ENCODE data around the gene NFKBIE. TPM values are rescaled to one million over a fixed set of nuclear protein-coding genes. Genes with fewer than 3 reads are reported as not detected.

NFKBIE gene
- total and polyA plus RNA-seq, 2 of the 13 experiments (the other 11 are each of a cell fraction or from before 2014, with no cell fraction given): 6.7 to 14.5 TPM

DNA sequence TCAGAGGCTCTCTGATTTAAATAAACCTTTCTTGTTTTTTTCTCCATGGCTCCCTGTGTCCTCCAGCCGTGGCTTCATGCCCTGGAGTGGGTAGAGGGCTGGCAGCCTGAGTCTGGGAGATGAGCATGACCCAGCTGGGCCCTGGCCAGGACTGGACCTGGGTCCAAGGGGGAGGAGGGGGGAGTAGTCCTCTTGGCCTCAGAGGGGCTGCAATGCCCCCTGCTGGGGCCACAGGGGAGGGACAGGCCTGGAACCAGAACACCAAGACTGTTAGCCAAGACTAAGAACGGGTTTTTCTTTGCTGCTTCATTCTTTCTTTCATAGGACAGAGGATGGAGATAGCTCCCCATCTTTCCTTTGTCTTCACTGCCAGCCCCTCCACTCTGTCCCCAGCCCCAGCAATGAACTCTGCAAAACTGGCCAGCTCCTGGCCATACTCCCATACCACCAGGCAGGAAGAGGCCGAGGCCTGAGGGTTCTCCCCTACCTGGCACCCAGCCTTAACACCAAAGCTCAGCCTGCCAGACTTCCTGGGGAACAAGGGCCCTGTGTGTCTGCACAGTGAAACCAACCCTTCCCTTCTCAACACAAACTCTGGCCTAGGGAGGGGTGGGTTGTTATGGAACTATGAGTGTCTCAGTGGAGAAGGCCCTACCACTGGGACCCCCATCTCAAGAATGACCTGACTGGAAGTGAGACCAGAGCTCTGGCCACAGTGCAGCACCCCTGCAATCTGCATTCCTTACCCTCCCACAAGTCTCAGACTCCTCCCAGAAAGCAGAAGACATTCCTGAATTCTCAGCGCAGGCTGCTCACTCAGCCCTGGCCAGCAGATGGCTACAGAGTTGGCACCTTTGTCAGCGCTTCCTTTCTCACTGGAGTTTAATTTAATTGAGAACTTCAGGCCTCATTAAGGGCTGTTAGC, 31.0 kb downstream of the NFKBIE start (continued):
- TF ChIP-seq, protein P1, sequence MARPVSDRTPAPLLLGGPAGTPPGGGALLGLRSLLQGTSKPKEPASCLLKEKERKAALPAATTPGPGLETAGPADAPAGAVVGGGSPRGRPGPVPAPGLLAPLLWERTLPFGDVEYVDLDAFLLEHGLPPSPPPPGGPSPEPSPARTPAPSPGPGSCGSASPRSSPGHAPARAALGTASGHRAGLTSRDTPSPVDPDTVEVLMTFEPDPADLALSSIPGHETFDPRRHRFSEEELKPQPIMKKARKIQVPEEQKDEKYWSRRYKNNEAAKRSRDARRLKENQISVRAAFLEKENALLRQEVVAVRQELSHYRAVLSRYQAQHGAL (CRISPR knock-in tag; IDR thresholded peaks at IDR 0.05; ENCODE audit: not compliant biosample characterization): no peak
- TF ChIP-seq ZFP62 (CRISPR knock-in tag; IDR thresholded peaks at IDR 0.05): no peak
- TF ChIP-seq EHMT2 (IDR thresholded peaks at IDR 0.05; ENCODE audit: borderline replicate concordance, low read depth, low read length): no peak
- TF ChIP-seq MTA1 (CRISPR knock-in tag; IDR thresholded peaks at IDR 0.05; ENCODE audit: borderline replicate concordance): 0 out of 2 replicates have a peak, but pooled peaks have one; percentile 51
- TF ChIP-seq, protein P2, sequence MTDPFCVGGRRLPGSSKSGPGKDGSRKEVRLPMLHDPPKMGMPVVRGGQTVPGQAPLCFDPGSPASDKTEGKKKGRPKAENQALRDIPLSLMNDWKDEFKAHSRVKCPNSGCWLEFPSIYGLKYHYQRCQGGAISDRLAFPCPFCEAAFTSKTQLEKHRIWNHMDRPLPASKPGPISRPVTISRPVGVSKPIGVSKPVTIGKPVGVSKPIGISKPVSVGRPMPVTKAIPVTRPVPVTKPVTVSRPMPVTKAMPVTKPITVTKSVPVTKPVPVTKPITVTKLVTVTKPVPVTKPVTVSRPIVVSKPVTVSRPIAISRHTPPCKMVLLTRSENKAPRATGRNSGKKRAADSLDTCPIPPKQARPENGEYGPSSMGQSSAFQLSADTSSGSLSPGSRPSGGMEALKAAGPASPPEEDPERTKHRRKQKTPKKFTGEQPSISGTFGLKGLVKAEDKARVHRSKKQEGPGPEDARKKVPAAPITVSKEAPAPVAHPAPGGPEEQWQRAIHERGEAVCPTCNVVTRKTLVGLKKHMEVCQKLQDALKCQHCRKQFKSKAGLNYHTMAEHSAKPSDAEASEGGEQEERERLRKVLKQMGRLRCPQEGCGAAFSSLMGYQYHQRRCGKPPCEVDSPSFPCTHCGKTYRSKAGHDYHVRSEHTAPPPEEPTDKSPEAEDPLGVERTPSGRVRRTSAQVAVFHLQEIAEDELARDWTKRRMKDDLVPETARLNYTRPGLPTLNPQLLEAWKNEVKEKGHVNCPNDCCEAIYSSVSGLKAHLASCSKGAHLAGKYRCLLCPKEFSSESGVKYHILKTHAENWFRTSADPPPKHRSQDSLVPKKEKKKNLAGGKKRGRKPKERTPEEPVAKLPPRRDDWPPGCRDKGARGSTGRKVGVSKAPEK (CRISPR knock-in tag; IDR thresholded peaks at IDR 0.05; ENCODE audit: borderline replicate concordance): no peak
- no peak for TF ChIP-seq MLLT10 (CRISPR knock-in tag; IDR thresholded peaks at IDR 0.05)
- peak; percentile 35; the same call in 1 of the 2 replicates for TF ChIP-seq ZNF124 (CRISPR knock-in tag; IDR thresholded peaks at IDR 0.05)
- TF ChIP-seq TP53 (CRISPR knock-in tag; conservative IDR thresholded peaks at IDR 0.05): no peak
- TF ChIP-seq NR2C2 (CRISPR knock-in tag; IDR thresholded peaks at IDR 0.05; ENCODE audit: borderline replicate concordance): no peak
- TF ChIP-seq, protein P3, sequence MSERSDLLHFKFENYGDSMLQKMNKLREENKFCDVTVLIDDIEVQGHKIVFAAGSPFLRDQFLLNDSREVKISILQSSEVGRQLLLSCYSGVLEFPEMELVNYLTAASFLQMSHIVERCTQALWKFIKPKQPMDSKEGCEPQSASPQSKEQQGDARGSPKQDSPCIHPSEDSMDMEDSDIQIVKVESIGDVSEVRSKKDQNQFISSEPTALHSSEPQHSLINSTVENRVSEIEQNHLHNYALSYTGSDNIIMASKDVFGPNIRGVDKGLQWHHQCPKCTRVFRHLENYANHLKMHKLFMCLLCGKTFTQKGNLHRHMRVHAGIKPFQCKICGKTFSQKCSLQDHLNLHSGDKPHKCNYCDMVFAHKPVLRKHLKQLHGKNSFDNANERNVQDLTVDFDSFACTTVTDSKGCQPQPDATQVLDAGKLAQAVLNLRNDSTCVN (CRISPR knock-in tag; IDR thresholded peaks at IDR 0.05; ENCODE audit: borderline replicate concordance): peak; percentile 27; the same call in 1 of the 2 replicates
- TF ChIP-seq, protein P4, sequence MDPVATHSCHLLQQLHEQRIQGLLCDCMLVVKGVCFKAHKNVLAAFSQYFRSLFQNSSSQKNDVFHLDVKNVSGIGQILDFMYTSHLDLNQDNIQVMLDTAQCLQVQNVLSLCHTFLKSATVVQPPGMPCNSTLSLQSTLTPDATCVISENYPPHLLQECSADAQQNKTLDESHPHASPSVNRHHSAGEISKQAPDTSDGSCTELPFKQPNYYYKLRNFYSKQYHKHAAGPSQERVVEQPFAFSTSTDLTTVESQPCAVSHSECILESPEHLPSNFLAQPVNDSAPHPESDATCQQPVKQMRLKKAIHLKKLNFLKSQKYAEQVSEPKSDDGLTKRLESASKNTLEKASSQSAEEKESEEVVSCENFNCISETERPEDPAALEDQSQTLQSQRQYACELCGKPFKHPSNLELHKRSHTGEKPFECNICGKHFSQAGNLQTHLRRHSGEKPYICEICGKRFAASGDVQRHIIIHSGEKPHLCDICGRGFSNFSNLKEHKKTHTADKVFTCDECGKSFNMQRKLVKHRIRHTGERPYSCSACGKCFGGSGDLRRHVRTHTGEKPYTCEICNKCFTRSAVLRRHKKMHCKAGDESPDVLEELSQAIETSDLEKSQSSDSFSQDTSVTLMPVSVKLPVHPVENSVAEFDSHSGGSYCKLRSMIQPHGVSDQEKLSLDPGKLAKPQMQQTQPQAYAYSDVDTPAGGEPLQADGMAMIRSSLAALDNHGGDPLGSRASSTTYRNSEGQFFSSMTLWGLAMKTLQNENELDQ (CRISPR knock-in tag; IDR thresholded peaks at IDR 0.05; ENCODE audit: borderline replicate concordance): no peak
- TF ChIP-seq, protein P5, sequence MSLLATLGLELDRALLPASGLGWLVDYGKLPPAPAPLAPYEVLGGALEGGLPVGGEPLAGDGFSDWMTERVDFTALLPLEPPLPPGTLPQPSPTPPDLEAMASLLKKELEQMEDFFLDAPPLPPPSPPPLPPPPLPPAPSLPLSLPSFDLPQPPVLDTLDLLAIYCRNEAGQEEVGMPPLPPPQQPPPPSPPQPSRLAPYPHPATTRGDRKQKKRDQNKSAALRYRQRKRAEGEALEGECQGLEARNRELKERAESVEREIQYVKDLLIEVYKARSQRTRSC (CRISPR knock-in tag; IDR thresholded peaks at IDR 0.05; ENCODE audit: low read depth): no peak
- no peak; the same call in 1 of the 2 replicates for TF ChIP-seq PHF20 (CRISPR knock-in tag; IDR thresholded peaks at IDR 0.05)
- TF ChIP-seq ZNF317 (CRISPR knock-in tag; IDR thresholded peaks at IDR 0.05): no peak
- no peak for TF ChIP-seq XBP1 (CRISPR knock-in tag; IDR thresholded peaks at IDR 0.05)
- TF ChIP-seq ZFAT (CRISPR knock-in tag; conservative IDR thresholded peaks at IDR 0.05): no peak
- TF ChIP-seq RNF2 (conservative IDR thresholded peaks at IDR 0.05; ENCODE audit: low read depth): no peak
- peak; percentile 64 for TF ChIP-seq ZFX (CRISPR knock-in tag; IDR thresholded peaks at IDR 0.05; ENCODE audit: low read depth)
- 0 out of 2 replicates have a peak, but pooled peaks have one; percentile 50 for TF ChIP-seq IRF2 (CRISPR knock-in tag; IDR thresholded peaks at IDR 0.05)
- TF ChIP-seq HDAC2 (CRISPR knock-in tag; IDR thresholded peaks at IDR 0.05): peak; percentile 40; the same call in 1 of the 2 replicates

Measured in HepG2 (cell line).